Heart left ventricle (tissue), 16 donors: ENCODE data around the gene PRPSAP1. TPM values are rescaled to one million over a fixed set of nuclear protein-coding genes. Genes with fewer than 3 reads are reported as not detected.

ENCODE experiments used
- ATAC-seq, 4 donors: fragments of 200-7000 bp; cut with Tn5 transposase; one replicate each; pipeline ENCODE4 v1.9.1; 2020 to 2022; ENCODE audit warnings: moderate library complexity in 4 of 4, mild to moderate bottlenecking in 3 of 4, moderate number of reproducible peaks in 1 of 4
- DNase-seq, 5 donors: peaks; one replicate each; pipeline ENCODE4 v3.0.0-alpha.2; 2020
- H3K27ac ChIP-seq, 12 donors: fragments of 200-600 bp; sonication (generic) in 4 of 12; one replicate each; pipeline versions ENCODE4 v1.5.0 to v1.8.0; 2016 to 2022; ENCODE audit warnings: mild to moderate bottlenecking in 2 of 12
- H3K27me3 ChIP-seq, 9 donors: fragments of 200-600 bp; sonication (generic) in 2 of 9; one replicate each; pipeline versions ENCODE4 v1.5.1 to v1.8.0; 2016 to 2022; ENCODE audit warnings: mild to moderate bottlenecking in 3 of 9
- H3K36me3 ChIP-seq, 9 donors: fragments of 200-600 bp; sonication (generic) in 2 of 9; one replicate each; pipeline versions ENCODE4 v1.5.0 to v1.8.0; 2018 to 2022; ENCODE audit warnings: mild to moderate bottlenecking in 2 of 9
- H3K4me1 ChIP-seq, 12 donors: fragments of 200-600 bp; sonication (generic) in 4 of 12; one replicate each; pipeline versions ENCODE4 v1.5.0 to v1.8.0; 2016 to 2022; ENCODE audit warnings: mild to moderate bottlenecking in 3 of 12
- H3K4me3 ChIP-seq, 12 donors: fragments of 200-600 bp; sonication (generic) in 4 of 12; one replicate each; pipeline versions ENCODE4 v1.5.0 to v1.8.0; 2017 to 2022; ENCODE audit warnings: mild to moderate bottlenecking in 9 of 12, moderate library complexity in 4 of 12
- H3K9me3 ChIP-seq, 12 donors: fragments of 200-600 bp; sonication (generic) in 4 of 12; one replicate each; pipeline versions ENCODE4 v1.5.0 to v1.8.0; 2016 to 2022; ENCODE audit warnings: mild to moderate bottlenecking in 1 of 12
- POLR2A ChIP-seq, 2 donors: fragments of 450-650 bp; IDR thresholded peaks; one replicate each; pipeline ENCODE4 v1.6.1; 2017; ENCODE audit warnings: antibody characterized with exemption in 2 of 2, mild to moderate bottlenecking in 2 of 2, moderate library complexity in 2 of 2
- WGBS, 4 donors: extraction: QIAGEN DNeasy Blood & Tissue Kit in 2 of 4; methylation state at CpG; one replicate each; pipeline versions ENCODE4 v1.1.5 to v1.1.7; 2013 to 2018; 5-methylcytosine and 5-hydroxymethylcytosine counted together
- intact Hi-C, 10 donors: fragments of 100-400 bp; cut with DNase I; formaldehyde crosslinking; loops; one replicate each; pipeline versions ENCODE4 v1.11.1 to v1.14.2; 2022
- polyA plus RNA-seq, 2 donors: library from polyadenylated mRNA; stranded (reverse); fragments of 200-250 nt; gene quantifications; one replicate each; pipeline ENCODE4 v1.2.3, GENCODE V29; 2013
- total RNA-seq, 9 donors: library from RNA; depleted of rRNA in 2 of 9; stranded (reverse); fragments of >200 nt in 2 of 9; fragmentation: NEBNext Ultra II Directional in 3 of 9; extraction: Animal tissue kit (Norgen Biotek cat#: 25700) in 3 of 9; gene quantifications; one replicate each; pipeline versions ENCODE4 v1.1.0 to v1.2.4, GENCODE V29; 2016 to 2023
- TF ChIP-seq, protein P1 (sequence below), 12 donors: fragments of 200-600 bp; sonication (generic) in 4 of 12; IDR thresholded peaks; one replicate each; pipeline versions ENCODE4 v1.5.0 to v1.8.0; 2018 to 2022; ENCODE audit warnings: antibody characterized with exemption in 12 of 12, mild to moderate bottlenecking in 5 of 12
- donor health status: ischemic (EF 13 %, LVEDD 7.1; RV severe dilation, severe dysfunction).
- donor health status: healthy with polysubstance abuse.
- donor health status: DM: no; HTN: yes; CAD: no.
- donor health status: DM: no; HTN: no; CAD: no.
- donor health status: ischemic (EF 25% LVEDD 6.9; RV normal size, moderate dysfunction).
- donor health status: ischemic (EF 25% LVEDD 5.7; RV mildly dilated, moderate dysfunction).
- donor health status: healthy.
- donor health status: DM: yes; HTN: yes; CAD: no.
- donor health status: ischemic (EF 35%, LVEDD 5.7; RV mildly dilated, moderate dysfunction).
- donor health status: nonischemic (EF 11% LVEDD 7.7; RV severe dilation, severe dysfunction).
- donor health status: DM: yes; HTN: yes; CAD: no.
- donor health status: PGD.
- donor health status: ischemic (EF 29% LVEDD 5.4; RV normal size, mild dysfunction).
- donor health status: nonischemic (EF 23%, LVEDD 6.1; RV moderate dilation, normal function).

Gene PRPSAP1
- total and polyA plus RNA-seq, 11 donors, result 22.7 to 39.7 (median 30.9) TPM

DNA sequence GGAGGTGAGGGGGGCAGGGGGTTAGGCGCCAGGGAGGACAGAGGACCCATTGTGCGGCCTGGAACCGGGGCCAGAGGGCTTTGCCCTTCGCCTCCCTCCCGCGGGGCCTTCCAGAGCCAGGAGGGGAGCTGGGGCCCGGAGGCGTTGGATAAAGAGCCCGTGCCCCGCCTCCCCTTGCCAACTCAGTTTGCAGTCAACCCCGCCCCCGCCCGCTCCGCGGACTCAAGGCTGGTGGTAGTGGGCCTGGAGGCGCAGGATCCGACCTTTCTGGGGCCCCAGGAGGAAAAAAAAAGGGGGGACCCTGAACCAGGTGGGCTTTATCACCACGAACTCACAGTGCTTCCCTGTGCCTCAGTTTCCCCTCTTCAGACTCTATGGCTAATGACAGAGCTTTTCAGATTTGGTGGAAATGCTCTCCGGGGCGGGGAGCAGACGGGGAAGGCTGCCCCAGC, 28.7 kb upstream of the PRPSAP1 start:
- intact Hi-C loops, result no loop called here
- no peaks in the 10 kb centered on the region for H3K27me3 ChIP-seq
- H3K4me3 ChIP-seq, result peak overlapping the region; percentile 47 to 76 (median 66)
- peak overlapping the region in 11 of 12 donors; percentile 38 to 95 (median 84) for H3K27ac ChIP-seq
- ATAC-seq (no peak), DNase-seq (peak in 2 of 5 donors; percentile 52)
- TF ChIP-seq, protein P1, sequence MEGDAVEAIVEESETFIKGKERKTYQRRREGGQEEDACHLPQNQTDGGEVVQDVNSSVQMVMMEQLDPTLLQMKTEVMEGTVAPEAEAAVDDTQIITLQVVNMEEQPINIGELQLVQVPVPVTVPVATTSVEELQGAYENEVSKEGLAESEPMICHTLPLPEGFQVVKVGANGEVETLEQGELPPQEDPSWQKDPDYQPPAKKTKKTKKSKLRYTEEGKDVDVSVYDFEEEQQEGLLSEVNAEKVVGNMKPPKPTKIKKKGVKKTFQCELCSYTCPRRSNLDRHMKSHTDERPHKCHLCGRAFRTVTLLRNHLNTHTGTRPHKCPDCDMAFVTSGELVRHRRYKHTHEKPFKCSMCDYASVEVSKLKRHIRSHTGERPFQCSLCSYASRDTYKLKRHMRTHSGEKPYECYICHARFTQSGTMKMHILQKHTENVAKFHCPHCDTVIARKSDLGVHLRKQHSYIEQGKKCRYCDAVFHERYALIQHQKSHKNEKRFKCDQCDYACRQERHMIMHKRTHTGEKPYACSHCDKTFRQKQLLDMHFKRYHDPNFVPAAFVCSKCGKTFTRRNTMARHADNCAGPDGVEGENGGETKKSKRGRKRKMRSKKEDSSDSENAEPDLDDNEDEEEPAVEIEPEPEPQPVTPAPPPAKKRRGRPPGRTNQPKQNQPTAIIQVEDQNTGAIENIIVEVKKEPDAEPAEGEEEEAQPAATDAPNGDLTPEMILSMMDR (IDR thresholded peaks at IDR 0.05), result no peak
- TF ChIP-seq POLR2A (IDR thresholded peaks at IDR 0.05), result no peak
- H3K36me3 ChIP-seq, result peaks cover 0 to 8% (median 0%) of the 10 kb centered on the region in 9 donors
- H3K9me3 ChIP-seq, result no peaks in the 10 kb centered on the region
- peaks cover 0 to 44% (median 29%) of the 10 kb centered on the region in 12 donors for H3K4me1 ChIP-seq
- 42 to 60% (median 49%) methylated on average over 21 of the region's 21 CpGs for WGBS, 4 donors

DNA sequence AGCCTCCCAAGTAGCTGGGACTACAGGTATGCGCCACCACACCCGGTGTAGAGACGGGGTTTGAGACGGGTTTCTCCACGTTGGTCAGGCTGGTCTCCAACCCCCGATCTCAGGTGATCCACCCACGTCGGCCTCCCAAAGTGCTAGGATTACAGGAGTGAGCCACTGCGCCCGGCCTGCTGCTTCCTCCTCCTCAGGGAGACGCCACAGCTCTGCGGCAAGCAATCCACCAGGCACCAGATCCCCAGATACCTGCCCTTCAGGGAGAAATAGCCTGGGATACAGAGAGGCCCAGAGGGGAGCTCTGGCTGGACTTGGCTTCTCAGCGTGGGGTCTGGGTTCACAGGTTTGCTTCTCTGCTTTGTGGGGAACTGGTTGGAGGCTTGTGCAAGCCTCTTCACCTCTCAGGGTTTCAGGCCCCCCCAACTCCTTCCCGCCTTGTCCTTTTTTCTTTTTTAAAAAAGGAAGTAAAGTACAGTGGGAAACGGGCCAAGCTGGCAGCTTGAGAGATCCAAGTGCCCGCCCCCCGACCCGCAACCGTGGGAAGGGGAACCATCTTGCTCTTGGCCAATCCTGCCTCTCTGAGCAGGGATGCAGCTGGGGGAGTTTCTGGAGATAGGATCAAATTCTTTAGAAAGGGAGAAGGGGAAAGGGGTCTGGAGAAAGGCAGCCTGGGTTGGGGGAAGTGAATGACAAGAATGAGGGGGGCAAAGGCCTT, 28.1 kb upstream of the PRPSAP1 start:
- Histone ChIP-seq H3K9me3 (no peaks in the 10 kb centered on the region), H3K4me1 (peaks cover 0 to 48% (median 31%) of the 10 kb centered on the region in 12 donors), H3K4me3 (peak overlapping the region in 7 of 12 donors; percentile 65 to 76 (median 70)), H3K27ac (peak overlapping the region in 2 of 12 donors; percentile 77 to 92), H3K36me3 (peaks cover 0 to 2% (median 0%) of the 10 kb centered on the region in 9 donors), H3K27me3 (no peaks in the 10 kb centered on the region)
- intact Hi-C loops, result no loop called here
- peak in 1 of 5 donors; percentile 66 for DNase-seq
- no peak for TF ChIP-seq POLR2A (IDR thresholded peaks at IDR 0.05)
- TF ChIP-seq, protein P1 (IDR thresholded peaks at IDR 0.05), result no peak
- ATAC-seq, result no peak
- WGBS, 4 donors, result 75 to 84% (median 82%) methylated on average over 19 of the region's 19 CpGs

DNA sequence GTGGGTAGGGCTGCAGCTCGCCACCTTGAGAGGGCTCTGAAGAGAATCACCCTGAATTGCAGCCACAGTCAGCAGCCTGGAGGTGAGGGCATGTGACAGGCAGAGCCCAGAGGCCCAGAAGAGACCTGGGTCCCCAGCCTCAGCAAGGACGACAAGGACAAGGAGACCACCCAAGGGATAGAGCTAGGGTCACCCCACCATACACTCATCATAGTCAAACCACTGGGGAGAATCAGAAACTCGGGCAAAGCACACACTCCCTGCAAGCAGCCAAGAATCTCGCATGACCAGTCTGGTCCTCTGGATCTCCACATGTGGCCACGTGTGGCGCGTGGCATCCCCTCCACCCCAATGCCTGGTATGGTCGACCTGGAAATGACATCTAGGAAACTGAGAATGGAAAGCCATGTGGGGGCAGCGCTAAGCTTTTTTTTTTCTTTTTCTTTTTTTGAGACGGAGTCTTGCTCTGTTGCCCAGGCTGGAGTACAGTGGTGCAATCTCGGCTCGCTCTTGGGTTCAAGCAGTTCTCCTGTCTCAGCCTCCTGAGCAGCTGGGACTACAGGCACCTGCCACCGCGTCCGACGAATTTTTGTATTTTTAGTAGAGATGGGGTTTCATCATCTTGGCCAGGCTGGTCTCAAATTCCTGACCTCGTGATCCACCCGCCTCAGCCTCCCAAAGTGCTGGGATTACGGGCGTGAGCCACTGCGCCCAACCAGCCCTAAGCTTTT, 26.1 kb upstream of the PRPSAP1 start:
- no peaks in the 10 kb centered on the region for H3K36me3 ChIP-seq
- ATAC-seq, result no peak

More for the DNA sequence above, 26.1 kb upstream of the PRPSAP1 start:
- no peaks in the 10 kb centered on the region for H3K27me3 ChIP-seq
- no peak for DNase-seq
- H3K4me1 ChIP-seq, result peaks cover 0 to 44% (median 25%) of the 10 kb centered on the region in 12 donors
- H3K27ac ChIP-seq, result no peak overlapping the region
- no peaks in the 10 kb centered on the region for H3K9me3 ChIP-seq
- no peak for TF ChIP-seq POLR2A (IDR thresholded peaks at IDR 0.05)
- TF ChIP-seq, protein P1 (IDR thresholded peaks at IDR 0.05), result no peak
- H3K4me3 ChIP-seq, result no peak overlapping the region
- intact Hi-C loops, result no loop called here
- WGBS, 4 donors, result 92 to 94% (median 93%) methylated on average over 21 of the region's 21 CpGs
